Gastrocnemius medialis (tissue), 4 donors: ENCODE measurements around the gene DOK1. TPM values are rescaled to one million over a fixed set of nuclear protein-coding genes. Genes with fewer than 3 reads are reported as not detected.
A peak's percentile ranks its signal among the peaks of the same experiment; 100 is the strongest.

ENCODE experiments used
- ATAC-seq, 2 donors: fragments of 150-250 bp; one replicate each; pipeline ENCODE4 v1.9.1; 2016
- DNase-seq, 2 donors: peaks; one replicate each; pipeline ENCODE4 v3.0.0-alpha.2; 2019
- H3K27ac ChIP-seq, 4 donors: fragments of 200-600 bp; sonication (generic); 1 replicate in 1 of 4; 2 replicates in 3 of 4; pipeline ENCODE4 v1.5.1; 2016 to 2018; ENCODE audit warnings: mild to moderate bottlenecking in 2 of 4, moderate library complexity in 1 of 4
- H3K27me3 ChIP-seq, 3 donors: fragments of 200-600 bp; sonication (generic) in 2 of 3; 1 replicate in 1 of 3; 2 replicates in 2 of 3; pipeline versions ENCODE4 v1.5.1 to v1.6.0; 2016 to 2019; ENCODE audit warnings: mild to moderate bottlenecking in 1 of 3, moderate library complexity in 1 of 3
- H3K36me3 ChIP-seq, 2 donors: fragments of 200-600 bp; sonication (generic) in 1 of 2; one replicate each; pipeline ENCODE4 v1.5.1; 2017 to 2018
- H3K4me1 ChIP-seq, 2 donors: fragments of 200-600 bp; sonication (generic) in 1 of 2; one replicate each; pipeline ENCODE4 v1.5.1; 2016 to 2017; ENCODE audit warnings: mild to moderate bottlenecking in 2 of 2
- H3K4me3 ChIP-seq, 4 donors: fragments of 200-600 bp; sonication (generic) in 3 of 4; 1 replicate in 1 of 4; 2 replicates in 3 of 4; pipeline ENCODE4 v1.5.1; 2016 to 2019; ENCODE audit warnings: mild to moderate bottlenecking in 2 of 4
- H3K9me3 ChIP-seq, 3 donors: fragments of 200-600 bp; sonication (generic) in 2 of 3; 1 replicate in 1 of 3; 2 replicates in 2 of 3; pipeline ENCODE4 v1.5.1; 2016 to 2019
- POLR2A ChIP-seq, 2 donors: fragments of 450-650 bp; IDR thresholded peaks; one replicate each; pipeline ENCODE4 v1.6.1; 2017; ENCODE audit warnings: antibody characterized with exemption in 2 of 2, mild to moderate bottlenecking in 2 of 2, moderate library complexity in 2 of 2
- in situ Hi-C, 4 donors: fragments of 200-750 bp; cut with MboI; loops; one replicate each; pipeline versions ENCODE4 v1.15.0 to v1.8.0; 2017; ENCODE audit warnings: low sequenced_read_pairs in 4 of 4
- intact Hi-C: fragments of 100-400 bp; cut with DNase I; formaldehyde crosslinking; loops from one replicate; pipeline ENCODE4 v1.15.1; 2023; ENCODE audit warnings: low total_unique reads
- total RNA-seq, 4 donors: library from RNA; depleted of rRNA; stranded (reverse); fragments of >200 nt; gene quantifications; one replicate each; pipeline versions ENCODE4 v1.1.0 to v1.2.3, GENCODE V29; 2016
- TF ChIP-seq, protein P1 (sequence below), 5 experiments: fragments of 450-650 bp in 3 of 5; fragments of 200-600 bp in 2 of 5; sonication (generic) in 2 of 5; IDR thresholded peaks in 4 of 5; conservative IDR thresholded peaks in 1 of 5; 1 replicate in 4 of 5; 2 replicates in 1 of 5; pipeline ENCODE4 v1.5.1; 2016 to 2019; ENCODE audit warnings: antibody characterized with exemption in 5 of 5, mild to moderate bottlenecking in 3 of 5, moderate library complexity in 3 of 5

The DOK1 gene
- total RNA-seq, 4 donors from 2014 or later = 0.51 to 4.1 (median 2.7) TPM

DNA sequence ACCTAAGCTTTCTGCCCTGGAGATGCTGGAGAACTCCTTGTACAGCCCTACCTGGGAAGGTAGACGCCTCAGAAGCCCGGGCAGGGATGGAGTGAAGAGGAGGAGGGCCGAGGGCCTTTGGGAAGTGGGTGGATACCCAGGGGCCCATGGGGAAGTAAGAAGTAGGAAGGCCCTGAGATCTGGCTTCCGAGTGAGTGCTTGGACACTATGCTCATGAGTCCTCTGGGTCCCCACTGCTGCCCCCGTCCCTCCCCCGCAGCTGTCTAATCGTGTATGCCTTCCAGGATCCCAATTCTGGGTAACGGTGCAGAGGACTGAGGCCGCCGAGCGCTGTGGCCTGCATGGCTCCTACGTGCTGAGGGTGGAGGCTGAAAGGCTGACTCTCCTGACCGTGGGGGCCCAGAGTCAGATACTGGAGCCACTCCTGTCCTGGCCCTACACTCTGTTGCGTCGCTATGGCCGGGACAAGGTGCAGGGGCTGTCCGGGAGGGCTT lies 1.1 kb downstream of the DOK1 start:
- TF ChIP-seq, protein P1, sequence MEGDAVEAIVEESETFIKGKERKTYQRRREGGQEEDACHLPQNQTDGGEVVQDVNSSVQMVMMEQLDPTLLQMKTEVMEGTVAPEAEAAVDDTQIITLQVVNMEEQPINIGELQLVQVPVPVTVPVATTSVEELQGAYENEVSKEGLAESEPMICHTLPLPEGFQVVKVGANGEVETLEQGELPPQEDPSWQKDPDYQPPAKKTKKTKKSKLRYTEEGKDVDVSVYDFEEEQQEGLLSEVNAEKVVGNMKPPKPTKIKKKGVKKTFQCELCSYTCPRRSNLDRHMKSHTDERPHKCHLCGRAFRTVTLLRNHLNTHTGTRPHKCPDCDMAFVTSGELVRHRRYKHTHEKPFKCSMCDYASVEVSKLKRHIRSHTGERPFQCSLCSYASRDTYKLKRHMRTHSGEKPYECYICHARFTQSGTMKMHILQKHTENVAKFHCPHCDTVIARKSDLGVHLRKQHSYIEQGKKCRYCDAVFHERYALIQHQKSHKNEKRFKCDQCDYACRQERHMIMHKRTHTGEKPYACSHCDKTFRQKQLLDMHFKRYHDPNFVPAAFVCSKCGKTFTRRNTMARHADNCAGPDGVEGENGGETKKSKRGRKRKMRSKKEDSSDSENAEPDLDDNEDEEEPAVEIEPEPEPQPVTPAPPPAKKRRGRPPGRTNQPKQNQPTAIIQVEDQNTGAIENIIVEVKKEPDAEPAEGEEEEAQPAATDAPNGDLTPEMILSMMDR (IDR thresholded peaks at IDR 0.05 in 4 of 5, conservative IDR thresholded peaks at IDR 0.05 in 1 of 5) = no peak
- no peak for TF ChIP-seq POLR2A (IDR thresholded peaks at IDR 0.05)
- Histone ChIP-seq H3K4me3 (peak overlapping the region; percentile 62 to 75 (median 72)), H3K4me1 (peaks cover 0 to 8% of the 10 kb centered on the region in 2 donors), H3K36me3 (no peaks in the 10 kb centered on the region), H3K27ac (peak overlapping the region in 1 of 4 donors; percentile 76), H3K27me3 (peaks cover 21 to 36% (median 31%) of the 10 kb centered on the region in 3 donors), H3K9me3 (no peaks in the 10 kb centered on the region)
- ATAC-seq (no peak), DNase-seq (no peak)
- in situ Hi-C loops = no loop called here
- intact Hi-C loops = no loop called here

DNA sequence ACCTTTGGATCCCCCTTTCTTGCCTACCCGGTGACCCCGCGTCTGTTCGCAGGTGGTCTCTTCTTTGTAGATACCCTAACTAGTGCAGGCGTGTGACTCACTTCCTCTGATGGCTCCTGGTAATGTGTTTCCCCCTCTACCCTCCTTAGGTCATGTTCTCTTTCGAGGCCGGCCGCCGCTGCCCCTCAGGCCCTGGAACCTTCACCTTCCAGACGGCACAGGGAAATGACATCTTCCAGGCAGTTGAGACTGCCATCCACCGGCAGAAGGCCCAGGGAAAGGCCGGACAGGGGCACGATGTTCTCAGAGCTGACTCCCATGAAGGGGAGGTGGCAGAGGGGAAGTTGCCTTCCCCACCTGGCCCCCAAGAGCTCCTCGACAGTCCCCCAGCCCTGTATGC lies 1.6 kb downstream of the DOK1 start:
- H3K36me3 ChIP-seq = no peaks in the 10 kb centered on the region
- H3K4me1 ChIP-seq = peaks cover 0 to 8% of the 10 kb centered on the region in 2 donors
- H3K27me3 ChIP-seq = peaks cover 21 to 36% (median 30%) of the 10 kb centered on the region in 3 donors
- TF ChIP-seq, protein P1 (IDR thresholded peaks at IDR 0.05 in 4 of 5, conservative IDR thresholded peaks at IDR 0.05 in 1 of 5) = no peak
- TF ChIP-seq POLR2A (IDR thresholded peaks at IDR 0.05) = no peak
- peak overlapping the region in 1 of 4 donors; percentile 74 for H3K4me3 ChIP-seq
- in situ Hi-C loops = no loop called here
- intact Hi-C loops = no loop called here
- ATAC-seq (no peak), DNase-seq (no peak)
- no peaks in the 10 kb centered on the region for H3K9me3 ChIP-seq
- H3K27ac ChIP-seq = no peak overlapping the region

DNA sequence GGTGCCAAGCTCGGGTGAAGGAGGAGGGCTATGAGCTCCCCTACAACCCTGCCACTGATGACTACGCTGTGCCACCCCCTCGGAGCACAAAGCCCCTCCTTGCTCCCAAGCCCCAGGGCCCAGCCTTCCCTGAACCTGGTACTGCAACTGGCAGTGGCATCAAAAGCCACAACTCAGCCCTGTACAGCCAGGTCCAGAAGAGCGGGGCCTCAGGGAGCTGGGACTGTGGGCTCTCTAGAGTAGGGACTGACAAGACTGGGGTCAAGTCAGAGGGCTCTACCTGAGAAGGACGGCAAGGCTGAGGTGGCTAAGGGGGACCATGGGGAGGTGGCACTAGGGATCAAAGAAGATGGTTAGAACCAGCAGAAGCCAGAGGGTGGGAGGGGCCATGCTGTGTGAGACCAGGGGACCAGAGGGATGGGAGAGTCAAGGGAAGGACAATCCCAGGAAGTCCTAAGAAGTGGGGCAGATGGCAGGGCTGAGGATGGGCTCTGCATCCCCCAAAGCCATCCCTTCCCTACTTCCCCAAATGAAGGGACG lies 2.4 kb downstream of the DOK1 start:
- Histone ChIP-seq H3K27me3 (peaks cover 18 to 36% (median 28%) of the 10 kb centered on the region in 3 donors), H3K27ac (no peak overlapping the region), H3K4me3 (no peak overlapping the region), H3K4me1 (peaks cover 0 to 8% of the 10 kb centered on the region in 2 donors), H3K9me3 (no peaks in the 10 kb centered on the region), H3K36me3 (no peaks in the 10 kb centered on the region)
- intact Hi-C loops (no loop called here), in situ Hi-C loops (no loop called here)
- TF ChIP-seq, protein P1 (IDR thresholded peaks at IDR 0.05 in 4 of 5, conservative IDR thresholded peaks at IDR 0.05 in 1 of 5) = no peak
- no peak for TF ChIP-seq POLR2A (IDR thresholded peaks at IDR 0.05)
- DNase-seq (no peak), ATAC-seq (no peak)

DNA sequence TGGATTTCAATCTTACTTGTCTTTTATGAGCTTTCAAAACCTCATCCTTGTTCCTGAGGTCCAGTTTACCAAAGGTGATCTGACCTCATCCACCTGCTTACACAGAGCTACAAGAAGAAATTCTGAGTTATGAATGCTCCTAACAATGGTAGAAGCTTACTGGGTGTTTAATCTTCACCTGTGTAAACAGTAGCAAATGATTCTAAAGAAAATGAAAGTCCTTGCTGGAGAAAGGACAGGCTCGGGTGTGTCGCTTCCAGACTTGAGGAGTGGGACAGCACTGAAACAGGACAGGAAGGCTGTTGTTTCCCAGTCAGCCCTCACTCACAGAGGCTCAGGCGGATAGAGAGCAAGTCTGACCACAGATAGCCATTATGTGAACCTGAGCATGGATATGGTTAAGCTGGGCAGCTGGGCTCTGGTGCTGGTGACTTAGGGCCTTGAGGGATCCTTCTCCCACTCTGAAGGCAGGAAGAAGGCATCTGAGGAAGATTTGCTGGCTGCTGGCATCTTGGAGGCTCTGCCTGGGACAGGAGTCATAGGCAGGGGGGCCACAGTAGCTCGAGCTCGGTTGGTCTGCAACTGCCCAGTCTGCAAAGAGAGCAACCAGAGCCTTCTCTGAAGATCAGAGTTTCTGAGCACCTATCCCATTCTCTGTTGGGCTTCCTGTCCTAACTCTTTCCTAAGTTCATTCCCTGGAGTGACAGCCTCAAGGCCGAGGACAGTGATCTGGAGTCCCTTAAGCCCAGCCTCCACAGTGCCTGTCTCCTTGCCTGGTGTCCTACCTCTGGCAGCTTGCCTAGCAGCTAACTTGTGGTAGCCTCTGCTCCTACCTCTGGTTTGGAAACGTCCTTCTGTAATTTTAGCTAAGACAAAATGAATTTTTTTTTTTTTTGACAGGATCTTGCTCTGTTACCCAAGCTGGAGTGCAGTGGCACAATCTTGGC lies 4.0 kb downstream of the DOK1 start:
- Histone ChIP-seq H3K36me3 (no peaks in the 10 kb centered on the region), H3K27me3 (peaks cover 16 to 29% (median 24%) of the 10 kb centered on the region in 3 donors), H3K9me3 (no peaks in the 10 kb centered on the region), H3K4me1 (peaks cover 0 to 8% of the 10 kb centered on the region in 2 donors), H3K4me3 (no peak overlapping the region), H3K27ac (no peak overlapping the region)
- ATAC-seq (no peak), DNase-seq (no peak)
- in situ Hi-C loops (no loop called here), intact Hi-C loops (no loop called here)
- TF ChIP-seq, protein P1 (IDR thresholded peaks at IDR 0.05 in 4 of 5, conservative IDR thresholded peaks at IDR 0.05 in 1 of 5) = no peak
- TF ChIP-seq POLR2A (IDR thresholded peaks at IDR 0.05) = no peak
